GM18909 (cell line): ENCODE results near the gene ZNF37A.
"Not testable (repeated sequence)": the region's sequence is repeated elsewhere in the genome, so short reads cannot be mapped to it uniquely, and the experiment has no call there.

ENCODE experiments used
- ATAC-seq: cut with Tn5 transposase; IDR thresholded peaks from one replicate; pipeline ENCODE4 v1.9.1; 2021; ENCODE audit warnings: mild to moderate bottlenecking; ENCODE audit not compliant: unreplicated experiment, poor library complexity

The ZNF37A gene

GRCh38 chr10:38094158-38094926 is at the start of gene ZNF37A:
Gene ZNF37A (plus strand): TSS chr10:38094337. CDS start chr10:38096618, 2,281 bp downstream.
- peak; percentile 97 for ATAC-seq

GRCh38 chr10:38045129-38045528 is 49.0 kb upstream of the ZNF37A start:
- no peak for ATAC-seq

GRCh38 chr10:38047666-38048065 is 46.5 kb upstream of the ZNF37A start:
- ATAC-seq = no peak

GRCh38 chr10:38050212-38050611 is 43.9 kb upstream of the ZNF37A start:
- ATAC-seq = no peak

GRCh38 chr10:38054361-38054797 is 39.8 kb upstream of the ZNF37A start:
- ATAC-seq = no peak

- ATAC-seq = not testable (repeated sequence)
Measured at GRCh38 chr10:38055274-38055894, 38.8 kb upstream of the ZNF37A start.

- not testable (repeated sequence) for ATAC-seq
Measured at GRCh38 chr10:38069663-38070062, 24.5 kb upstream of the ZNF37A start.

GRCh38 chr10:38070501-38070900 is 23.6 kb upstream of the ZNF37A start:
- ATAC-seq = no peak

- ATAC-seq = no peak
Measured at GRCh38 chr10:38072552-38072951, 21.6 kb upstream of the ZNF37A start.

- ATAC-seq = no peak
Measured at GRCh38 chr10:38076687-38077086, 17.4 kb upstream of the ZNF37A start.

GRCh38 chr10:38093318-38093717 is 819 bp upstream of the ZNF37A start:
- ATAC-seq = not testable (repeated sequence)

- ATAC-seq = peak; percentile 30
Measured at GRCh38 chr10:38093816-38094157, 350 bp upstream of the ZNF37A start.

- ATAC-seq = no peak
Measured at GRCh38 chr10:38094927-38095574, 914 bp downstream of the ZNF37A start.

GRCh38 chr10:38102880-38103279 is 8.7 kb downstream of the ZNF37A start:
- ATAC-seq = no peak

GRCh38 chr10:38103756-38104155 is 9.6 kb downstream of the ZNF37A start:
- ATAC-seq = no peak

GRCh38 chr10:38112159-38112558 is 18.0 kb downstream of the ZNF37A start:
- ATAC-seq = no peak

- ATAC-seq = no peak
Measured at GRCh38 chr10:38118072-38118807, 24.1 kb downstream of the ZNF37A start.

- ATAC-seq = no peak
Measured at GRCh38 chr10:38119038-38119437, 24.9 kb downstream of the ZNF37A start.

- no peak for ATAC-seq
Measured at GRCh38 chr10:38127812-38128211, 33.7 kb downstream of the ZNF37A start.

GRCh38 chr10:38143587-38143986 is 49.5 kb downstream of the ZNF37A start:
- ATAC-seq = no peak
